ENCODE results near the gene DMD.

DMD gene

GRCh38 chrX:31098079-31098478, 2113.3 kb downstream of the DMD start:
- no peak for TF ChIP-seq EZH2 (IDR thresholded peaks at IDR 0.05; ENCODE audit: borderline replicate concordance, low read depth, low read length, severe bottlenecking)
- TF ChIP-seq, protein P1, sequence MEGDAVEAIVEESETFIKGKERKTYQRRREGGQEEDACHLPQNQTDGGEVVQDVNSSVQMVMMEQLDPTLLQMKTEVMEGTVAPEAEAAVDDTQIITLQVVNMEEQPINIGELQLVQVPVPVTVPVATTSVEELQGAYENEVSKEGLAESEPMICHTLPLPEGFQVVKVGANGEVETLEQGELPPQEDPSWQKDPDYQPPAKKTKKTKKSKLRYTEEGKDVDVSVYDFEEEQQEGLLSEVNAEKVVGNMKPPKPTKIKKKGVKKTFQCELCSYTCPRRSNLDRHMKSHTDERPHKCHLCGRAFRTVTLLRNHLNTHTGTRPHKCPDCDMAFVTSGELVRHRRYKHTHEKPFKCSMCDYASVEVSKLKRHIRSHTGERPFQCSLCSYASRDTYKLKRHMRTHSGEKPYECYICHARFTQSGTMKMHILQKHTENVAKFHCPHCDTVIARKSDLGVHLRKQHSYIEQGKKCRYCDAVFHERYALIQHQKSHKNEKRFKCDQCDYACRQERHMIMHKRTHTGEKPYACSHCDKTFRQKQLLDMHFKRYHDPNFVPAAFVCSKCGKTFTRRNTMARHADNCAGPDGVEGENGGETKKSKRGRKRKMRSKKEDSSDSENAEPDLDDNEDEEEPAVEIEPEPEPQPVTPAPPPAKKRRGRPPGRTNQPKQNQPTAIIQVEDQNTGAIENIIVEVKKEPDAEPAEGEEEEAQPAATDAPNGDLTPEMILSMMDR (IDR thresholded peaks at IDR 0.05; ENCODE audit: borderline replicate concordance, extremely low read depth, low read length, poor library complexity, severe bottlenecking): no peak

DNA sequence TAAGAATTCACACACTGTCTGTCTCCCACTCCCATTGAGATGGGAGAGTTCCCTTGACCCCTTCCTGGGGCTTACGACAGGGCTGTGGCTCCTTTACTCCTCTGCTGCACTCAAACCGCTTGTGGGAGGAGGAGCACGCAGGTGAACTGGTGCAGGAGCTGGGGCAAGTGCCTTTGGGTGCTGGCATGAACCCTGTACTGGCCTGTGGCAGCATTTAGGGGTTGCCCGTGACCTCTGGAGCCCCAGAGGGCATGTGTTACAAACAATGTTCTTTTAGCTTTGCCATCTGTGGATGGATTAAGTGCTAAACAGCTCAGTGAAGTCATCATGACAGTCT, 2117.7 kb downstream of the DMD start:
- Histone ChIP-seq H3K9ac (ENCODE audit: low read depth, low read length) (no peak overlapping the region), H3K9me3 (ENCODE audit: insufficient read depth, low read length, severe bottlenecking) (no peaks in the 10 kb centered on the region), H2AFZ (ENCODE audit: low read depth, low read length) (no peak overlapping the region), H3K27me3 (ENCODE audit: insufficient read depth, low read length, poor library complexity) (no peaks in the 10 kb centered on the region), H3K27ac (ENCODE audit: low read length) (no peak overlapping the region), H3K4me1 (ENCODE audit: insufficient read depth, low read length) (no peaks in the 10 kb centered on the region), H4K20me1 (ENCODE audit: insufficient read depth, low read length) (no peaks in the 10 kb centered on the region), H3K79me2 (ENCODE audit: insufficient read depth, low read length) (no peaks in the 10 kb centered on the region), H3K4me3 (ENCODE audit: low read depth in 1 of 2, low read length in 2 of 2) (no peak overlapping the region), H3K4me2 (ENCODE audit: insufficient read depth, low read length) (no peak overlapping the region), H3K36me3 (ENCODE audit: insufficient read depth, low read length) (no peaks in the 10 kb centered on the region)
- DNase-seq (no peak), ATAC-seq (ENCODE audit: insufficient read depth, low read depth) (no peak)
- TF ChIP-seq EZH2 (IDR thresholded peaks at IDR 0.05; ENCODE audit: borderline replicate concordance, low read depth, low read length, severe bottlenecking): no peak
- TF ChIP-seq, protein P1 (IDR thresholded peaks at IDR 0.05; ENCODE audit: borderline replicate concordance, extremely low read depth, low read length, poor library complexity, severe bottlenecking): no peak

More at GRCh38 chrX:31098079-31098478, 2113.3 kb downstream of the DMD start:
- H4K20me1 ChIP-seq (ENCODE audit: insufficient read depth, low read length): no peaks in the 10 kb centered on the region
- no peak overlapping the region for H3K4me2 ChIP-seq (ENCODE audit: insufficient read depth, low read length)
- no peaks in the 10 kb centered on the region for H3K79me2 ChIP-seq (ENCODE audit: insufficient read depth, low read length)
- DNase-seq (no peak), ATAC-seq (ENCODE audit: insufficient read depth, low read depth) (no peak)
- H3K4me3 ChIP-seq (ENCODE audit: low read depth in 1 of 2, low read length in 2 of 2): no peak overlapping the region
- no peaks in the 10 kb centered on the region for H3K27me3 ChIP-seq (ENCODE audit: insufficient read depth, low read length, poor library complexity)
- H2AFZ ChIP-seq (ENCODE audit: low read depth, low read length): no peak overlapping the region
- no peaks in the 10 kb centered on the region for H3K4me1 ChIP-seq (ENCODE audit: insufficient read depth, low read length)
- no peak overlapping the region for H3K9ac ChIP-seq (ENCODE audit: low read depth, low read length)
- no peak overlapping the region for H3K27ac ChIP-seq (ENCODE audit: low read length)
- H3K36me3 ChIP-seq (ENCODE audit: insufficient read depth, low read length): no peaks in the 10 kb centered on the region
- H3K9me3 ChIP-seq (ENCODE audit: insufficient read depth, low read length, severe bottlenecking): no peaks in the 10 kb centered on the region

GRCh38 chrX:31092970-31093638, 2118.2 kb downstream of the DMD start:
- H2AFZ ChIP-seq (ENCODE audit: low read depth, low read length): no peak overlapping the region
- H3K27ac ChIP-seq (ENCODE audit: low read length): no peak overlapping the region
- H3K36me3 ChIP-seq (ENCODE audit: insufficient read depth, low read length): no peaks in the 10 kb centered on the region
- H3K27me3 ChIP-seq (ENCODE audit: insufficient read depth, low read length, poor library complexity): no peaks in the 10 kb centered on the region
- H3K9ac ChIP-seq (ENCODE audit: low read depth, low read length): no peak overlapping the region
- no peaks in the 10 kb centered on the region for H3K9me3 ChIP-seq (ENCODE audit: insufficient read depth, low read length, severe bottlenecking)
- TF ChIP-seq, protein P1 (IDR thresholded peaks at IDR 0.05; ENCODE audit: borderline replicate concordance, extremely low read depth, low read length, poor library complexity, severe bottlenecking): no peak
- no peak for TF ChIP-seq EZH2 (IDR thresholded peaks at IDR 0.05; ENCODE audit: borderline replicate concordance, low read depth, low read length, severe bottlenecking)
- ATAC-seq (ENCODE audit: insufficient read depth, low read depth) (no peak), DNase-seq (no peak)
- H3K4me1 ChIP-seq (ENCODE audit: insufficient read depth, low read length): no peaks in the 10 kb centered on the region
- no peaks in the 10 kb centered on the region for H4K20me1 ChIP-seq (ENCODE audit: insufficient read depth, low read length)
- no peak overlapping the region for H3K4me2 ChIP-seq (ENCODE audit: insufficient read depth, low read length)
- no peaks in the 10 kb centered on the region for H3K79me2 ChIP-seq (ENCODE audit: insufficient read depth, low read length)
- no peak overlapping the region for H3K4me3 ChIP-seq (ENCODE audit: low read depth in 1 of 2, low read length in 2 of 2)

Data from DND-41 (cell line).